GM12892 (cell line): ENCODE results near the gene ELK4.

Experiments
- POLR2A ChIP-seq: IDR thresholded peaks from 2 replicates; pipeline ENCODE4 v1.6.1; 2011; ENCODE audit warnings: low read depth, low read length, control low read depth
- POLR2AphosphoS5 ChIP-seq: IDR thresholded peaks from 2 replicates; pipeline ENCODE4 v1.6.1; 2011; ENCODE audit warnings: low read depth, low read length, control low read depth
- TAF1 ChIP-seq: IDR thresholded peaks from 2 replicates; pipeline ENCODE4 v1.6.1; 2011; ENCODE audit warnings: low read depth, mild to moderate bottlenecking, control low read depth, low read length, borderline replicate concordance

DNA sequence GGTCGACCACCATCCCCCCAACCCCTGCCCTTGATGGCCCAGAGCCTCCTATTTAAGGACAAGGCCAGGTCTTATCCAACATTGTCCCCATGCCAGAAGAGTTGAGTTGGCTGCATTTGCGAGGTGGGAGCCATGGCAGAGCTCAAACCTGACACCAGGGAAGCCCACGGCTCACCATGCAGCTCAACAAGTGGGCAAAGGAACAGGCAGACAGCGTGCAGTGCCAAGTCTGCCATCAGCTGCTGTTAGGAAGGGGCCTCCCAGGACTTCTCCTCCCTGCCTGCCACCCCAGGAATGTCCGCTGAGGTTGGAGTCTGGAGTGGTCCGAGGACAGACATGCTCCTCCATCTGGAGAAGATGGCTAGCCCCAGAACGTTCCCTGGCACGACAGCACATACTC, 28.6 kb upstream of the ELK4 start:
- TF ChIP-seq POLR2A, result no peak
- TF ChIP-seq POLR2AphosphoS5, result no peak
- TF ChIP-seq TAF1, result no peak
